HG02852 (cell line): ENCODE measurements around the gene RAI14.
"Not testable (repeated sequence)": the region's sequence is repeated elsewhere in the genome, so short reads cannot be mapped to it uniquely, and the experiment has no call there.

Experiments used
- ATAC-seq: cut with Tn5 transposase; IDR thresholded peaks from one replicate; pipeline ENCODE4 v1.9.1; 2021; ENCODE audit warnings: mild to moderate bottlenecking, moderate library complexity; ENCODE audit not compliant: unreplicated experiment

RAI14 gene

GRCh38 chr5:34811706-34812105, 155.6 kb downstream of the RAI14 start:
- no peak for ATAC-seq

GRCh38 chr5:34813509-34813908, 157.4 kb downstream of the RAI14 start:
- no peak for ATAC-seq

GRCh38 chr5:34817558-34818351, 161.6 kb downstream of the RAI14 start:
- ATAC-seq = no peak

GRCh38 chr5:34818717-34819116, 162.6 kb downstream of the RAI14 start:
- ATAC-seq = no peak

GRCh38 chr5:34820593-34820992, 164.5 kb downstream of the RAI14 start:
- no peak for ATAC-seq

GRCh38 chr5:34822956-34823715, 167.0 kb downstream of the RAI14 start:
- no peak for ATAC-seq

- no peak for ATAC-seq
These were observed 170.2 kb downstream of the RAI14 start for GRCh38 chr5:34826347-34826746.

- ATAC-seq = no peak
These were observed 171.7 kb downstream of the RAI14 start for GRCh38 chr5:34827588-34828506.

- not testable (repeated sequence) for ATAC-seq
These were observed 174.7 kb downstream of the RAI14 start for GRCh38 chr5:34830827-34831226.

GRCh38 chr5:34831303-34831702, 175.2 kb downstream of the RAI14 start:
- no peak for ATAC-seq

GRCh38 chr5:34832568-34832967, 176.4 kb downstream of the RAI14 start:
- no peak for ATAC-seq

GRCh38 chr5:34833090-34833489, 177.0 kb downstream of the RAI14 start:
- ATAC-seq = no peak

GRCh38 chr5:34833976-34834793, 178.1 kb downstream of the RAI14 start:
- no peak for ATAC-seq

GRCh38 chr5:34834794-34835089, 178.6 kb downstream of the RAI14 start:
- no peak for ATAC-seq

- ATAC-seq = no peak
These were observed 179.5 kb downstream of the RAI14 start for GRCh38 chr5:34835664-34836063.

- peak; percentile 98 for ATAC-seq
These were observed 182.9 kb downstream of the RAI14 start, which contains the start of gene TTC23L for GRCh38 chr5:34838785-34839714. TTC23L (plus strand) TSS chr5:34839164; CDS start chr5:34840672, 1,508 bp downstream.

- no peak for ATAC-seq
These were observed 185.7 kb downstream of the RAI14 start for GRCh38 chr5:34841816-34842215.

GRCh38 chr5:34842554-34842953, 186.4 kb downstream of the RAI14 start:
- ATAC-seq = no peak

- no peak for ATAC-seq
These were observed 187.4 kb downstream of the RAI14 start for GRCh38 chr5:34843497-34843896.
